HepG2 (cell line): ENCODE measurements around the gene RASSF4. TPM values are rescaled to one million over a fixed set of nuclear protein-coding genes. Genes with fewer than 3 reads are reported as not detected.

ENCODE experiments used
- AHDC1 ChIP-seq: sonication (generic); formaldehyde crosslinking; IDR thresholded peaks from 2 replicates; pipeline ENCODE4 v1.5.1; 2020; ENCODE audit warnings: mild to moderate bottlenecking, missing genetic modification reagents, borderline replicate concordance
- HNRNPL ChIP-seq: fragments of 200-400 bp; formaldehyde crosslinking; IDR thresholded peaks from 2 replicates; pipeline ENCODE4 v1.6.1; 2017; ENCODE audit warnings: mild to moderate bottlenecking, low read depth, low read length
- HNRNPUL1 ChIP-seq: fragments of 200-400 bp; formaldehyde crosslinking; IDR thresholded peaks from 2 replicates; pipeline ENCODE4 v1.6.1; 2017; ENCODE audit warnings: low read depth, mild to moderate bottlenecking, low read length, moderate library complexity
- NFAT5 ChIP-seq: sonication (generic); formaldehyde crosslinking; IDR thresholded peaks from 2 replicates; pipeline ENCODE4 v1.4.0; 2020; ENCODE audit warnings: missing genetic modification reagents
- NFKBIZ ChIP-seq: IDR thresholded peaks from 2 replicates; pipeline ENCODE4 v1.6.1; 2018; ENCODE audit warnings: missing genetic modification reagents, missing compliant biosample characterization
- ZNF234 ChIP-seq: sonication (generic); formaldehyde crosslinking; conservative IDR thresholded peaks from 2 replicates; pipeline ENCODE4 v1.5.1; 2020; ENCODE audit warnings: mild to moderate bottlenecking, missing genetic modification reagents
- ZNF3 ChIP-seq: IDR thresholded peaks from 2 replicates; pipeline ENCODE4 v1.7.0; 2017; ENCODE audit warnings: inconsistent platforms
- ZSCAN25 ChIP-seq: sonication (generic); formaldehyde crosslinking; IDR thresholded peaks from 2 replicates; pipeline ENCODE4 v1.8.0; 2022; ENCODE audit warnings: mild to moderate bottlenecking, missing genetic modification reagents
- polyA plus RNA-seq, 8 experiments: library from polyadenylated mRNA; depleted of rRNA in 3 of 8; stranded (reverse) in 7 of 8; unstranded in 1 of 8; fragments of >200 nt; fragmentation: Illumina TruSeq in 4 of 8; extraction: Trizol in 4 of 8; gene quantifications; 2 replicates each; pipeline versions ENCODE4 v1.2.1 to v1.2.3, GENCODE V29; 2011 to 2016; ENCODE audit warnings: low read depth in 4 of 8, missing spikeins in 1 of 8, mixed read lengths in 1 of 8; ENCODE audit not compliant: insufficient read depth in 1 of 8
- total RNA-seq, 5 experiments: library from RNA; depleted of rRNA; stranded (reverse); fragments of >200 nt; fragmentation: Illumina TruSeq; extraction: Trizol; gene quantifications; 2 replicates each; pipeline ENCODE4 v1.2.3, GENCODE V29; 2016; ENCODE audit warnings: low read depth in 1 of 5
- TF ChIP-seq, protein P1 (sequence below): IDR thresholded peaks from 2 replicates; pipeline ENCODE4 v1.6.1; 2016; ENCODE audit warnings: missing compliant biosample characterization, missing genetic modification reagents, borderline replicate concordance
- TF ChIP-seq, protein P2 (sequence below): sonication (generic); formaldehyde crosslinking; IDR thresholded peaks from 2 replicates; pipeline ENCODE4 v1.4.0; 2020; ENCODE audit warnings: mild to moderate bottlenecking, missing genetic modification reagents, borderline replicate concordance

The RASSF4 gene
- total and polyA plus RNA-seq, 2 of the 13 experiments (the other 11 are each of a cell fraction or from before 2014, with no cell fraction given): 34.0 to 51.7 TPM

DNA sequence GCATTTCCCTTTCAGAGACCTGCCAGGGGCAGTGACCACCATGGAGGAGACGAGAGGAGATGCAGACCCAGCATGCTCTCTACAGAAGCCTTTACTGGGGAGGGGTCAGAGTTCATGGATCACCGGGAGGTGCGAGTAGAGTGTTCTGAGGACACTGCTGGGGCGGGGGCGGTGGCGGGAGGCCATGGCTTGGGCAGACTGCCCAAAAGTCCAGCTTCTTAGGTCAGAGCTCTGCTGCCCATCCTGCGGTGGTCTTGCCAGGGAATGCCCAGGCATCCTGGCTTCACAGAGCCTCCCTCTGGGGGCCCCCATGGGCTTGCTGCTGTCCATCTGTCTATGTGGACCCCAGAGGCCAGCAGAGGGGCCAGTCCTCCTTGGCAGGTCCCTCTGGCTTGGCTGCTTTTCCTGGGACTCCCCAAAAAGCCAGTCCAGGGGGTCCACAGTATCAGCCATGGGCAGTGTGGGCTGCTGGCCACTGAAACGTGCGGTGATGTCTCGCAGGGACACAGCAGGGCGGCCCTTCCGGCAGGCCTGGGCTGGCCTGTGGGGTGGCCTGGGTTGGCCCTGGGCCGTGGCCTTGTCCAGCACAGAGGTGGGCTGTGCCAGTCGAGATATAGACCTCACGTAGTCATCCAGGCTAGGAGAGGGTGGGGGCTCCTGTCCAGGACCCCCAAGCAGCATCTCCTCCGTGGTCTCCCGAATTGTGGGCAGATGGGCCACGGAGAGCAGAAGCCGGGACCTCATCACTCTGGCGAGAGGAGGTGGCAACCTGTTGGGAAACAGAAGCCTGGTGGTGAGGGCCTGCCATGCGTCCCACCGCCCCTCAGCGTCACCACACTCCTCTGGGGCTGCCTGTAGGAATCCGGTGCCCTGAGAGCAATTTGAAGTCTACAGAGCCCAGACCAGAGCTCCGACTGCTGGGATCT is 17.9 kb downstream of the RASSF4 start (continued):
- TF ChIP-seq HNRNPL (peak; percentile 94), NFKBIZ (CRISPR knock-in tag) (no peak), AHDC1 (CRISPR knock-in tag) (no peak), HNRNPUL1 (no peak), ZNF234 (no peak), ZSCAN25 (no peak), ZNF3 (CRISPR knock-in tag) (no peak), NFAT5 (no peak)
- TF ChIP-seq, protein P1, sequence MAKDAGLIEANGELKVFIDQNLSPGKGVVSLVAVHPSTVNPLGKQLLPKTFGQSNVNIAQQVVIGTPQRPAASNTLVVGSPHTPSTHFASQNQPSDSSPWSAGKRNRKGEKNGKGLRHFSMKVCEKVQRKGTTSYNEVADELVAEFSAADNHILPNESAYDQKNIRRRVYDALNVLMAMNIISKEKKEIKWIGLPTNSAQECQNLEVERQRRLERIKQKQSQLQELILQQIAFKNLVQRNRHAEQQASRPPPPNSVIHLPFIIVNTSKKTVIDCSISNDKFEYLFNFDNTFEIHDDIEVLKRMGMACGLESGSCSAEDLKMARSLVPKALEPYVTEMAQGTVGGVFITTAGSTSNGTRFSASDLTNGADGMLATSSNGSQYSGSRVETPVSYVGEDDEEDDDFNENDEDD: no peak
- TF ChIP-seq, protein P2, sequence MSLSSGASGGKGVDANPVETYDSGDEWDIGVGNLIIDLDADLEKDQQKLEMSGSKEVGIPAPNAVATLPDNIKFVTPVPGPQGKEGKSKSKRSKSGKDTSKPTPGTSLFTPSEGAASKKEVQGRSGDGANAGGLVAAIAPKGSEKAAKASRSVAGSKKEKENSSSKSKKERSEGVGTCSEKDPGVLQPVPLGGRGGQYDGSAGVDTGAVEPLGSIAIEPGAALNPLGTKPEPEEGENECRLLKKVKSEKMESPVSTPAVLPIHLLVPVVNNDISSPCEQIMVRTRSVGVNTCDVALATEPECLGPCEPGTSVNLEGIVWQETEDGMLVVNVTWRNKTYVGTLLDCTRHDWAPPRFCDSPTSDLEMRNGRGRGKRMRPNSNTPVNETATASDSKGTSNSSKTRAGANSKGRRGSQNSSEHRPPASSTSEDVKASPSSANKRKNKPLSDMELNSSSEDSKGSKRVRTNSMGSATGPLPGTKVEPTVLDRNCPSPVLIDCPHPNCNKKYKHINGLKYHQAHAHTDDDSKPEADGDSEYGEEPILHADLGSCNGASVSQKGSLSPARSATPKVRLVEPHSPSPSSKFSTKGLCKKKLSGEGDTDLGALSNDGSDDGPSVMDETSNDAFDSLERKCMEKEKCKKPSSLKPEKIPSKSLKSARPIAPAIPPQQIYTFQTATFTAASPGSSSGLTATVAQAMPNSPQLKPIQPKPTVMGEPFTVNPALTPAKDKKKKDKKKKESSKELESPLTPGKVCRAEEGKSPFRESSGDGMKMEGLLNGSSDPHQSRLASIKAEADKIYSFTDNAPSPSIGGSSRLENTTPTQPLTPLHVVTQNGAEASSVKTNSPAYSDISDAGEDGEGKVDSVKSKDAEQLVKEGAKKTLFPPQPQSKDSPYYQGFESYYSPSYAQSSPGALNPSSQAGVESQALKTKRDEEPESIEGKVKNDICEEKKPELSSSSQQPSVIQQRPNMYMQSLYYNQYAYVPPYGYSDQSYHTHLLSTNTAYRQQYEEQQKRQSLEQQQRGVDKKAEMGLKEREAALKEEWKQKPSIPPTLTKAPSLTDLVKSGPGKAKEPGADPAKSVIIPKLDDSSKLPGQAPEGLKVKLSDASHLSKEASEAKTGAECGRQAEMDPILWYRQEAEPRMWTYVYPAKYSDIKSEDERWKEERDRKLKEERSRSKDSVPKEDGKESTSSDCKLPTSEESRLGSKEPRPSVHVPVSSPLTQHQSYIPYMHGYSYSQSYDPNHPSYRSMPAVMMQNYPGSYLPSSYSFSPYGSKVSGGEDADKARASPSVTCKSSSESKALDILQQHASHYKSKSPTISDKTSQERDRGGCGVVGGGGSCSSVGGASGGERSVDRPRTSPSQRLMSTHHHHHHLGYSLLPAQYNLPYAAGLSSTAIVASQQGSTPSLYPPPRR (CRISPR knock-in tag): no peak; the same call in none of the 2 replicates
